ENCODE data around the gene GEMIN8. TPM values are rescaled to one million over a fixed set of nuclear protein-coding genes. Genes with fewer than 3 reads are reported as not detected.

The GEMIN8 gene
- total RNA-seq, 1 experiment from 2014 or later: 11.3 TPM

- H3K79me2 ChIP-seq (ENCODE audit: insufficient read depth, low read length): no peaks in the 10 kb centered on the region
- H3K27ac ChIP-seq (ENCODE audit: low read depth, low read length): no peak overlapping the region
- RAD21 ChIA-PET (ENCODE audit: low non-redundant PET in 1 of 2, low total read pairs in 2 of 2, uncharacterized antibody in 2 of 2, unreplicated experiment in 2 of 2): no interaction called here
- H3K9me3 ChIP-seq (ENCODE audit: control insufficient read depth in 1 of 2, insufficient read depth in 1 of 2, low read depth in 1 of 2, low read length in 2 of 2): no peaks in the 10 kb centered on the region
- no peak overlapping the region for H3K4me3 ChIP-seq (replicated peaks in 1 of 2; ENCODE audit: low read depth in 1 of 2, low read length in 2 of 2)
- ATAC-seq (no peak), DNase-seq (ENCODE audit: low read depth, low spot score) (no peak)
- no peaks in the 10 kb centered on the region for H3K4me1 ChIP-seq (ENCODE audit: control insufficient read depth in 1 of 2, insufficient read depth in 2 of 2, low read length in 2 of 2)
- no peak for TF ChIP-seq SP1 (IDR thresholded peaks at IDR 0.05; ENCODE audit: low read depth)
- TF ChIP-seq, protein P1, sequence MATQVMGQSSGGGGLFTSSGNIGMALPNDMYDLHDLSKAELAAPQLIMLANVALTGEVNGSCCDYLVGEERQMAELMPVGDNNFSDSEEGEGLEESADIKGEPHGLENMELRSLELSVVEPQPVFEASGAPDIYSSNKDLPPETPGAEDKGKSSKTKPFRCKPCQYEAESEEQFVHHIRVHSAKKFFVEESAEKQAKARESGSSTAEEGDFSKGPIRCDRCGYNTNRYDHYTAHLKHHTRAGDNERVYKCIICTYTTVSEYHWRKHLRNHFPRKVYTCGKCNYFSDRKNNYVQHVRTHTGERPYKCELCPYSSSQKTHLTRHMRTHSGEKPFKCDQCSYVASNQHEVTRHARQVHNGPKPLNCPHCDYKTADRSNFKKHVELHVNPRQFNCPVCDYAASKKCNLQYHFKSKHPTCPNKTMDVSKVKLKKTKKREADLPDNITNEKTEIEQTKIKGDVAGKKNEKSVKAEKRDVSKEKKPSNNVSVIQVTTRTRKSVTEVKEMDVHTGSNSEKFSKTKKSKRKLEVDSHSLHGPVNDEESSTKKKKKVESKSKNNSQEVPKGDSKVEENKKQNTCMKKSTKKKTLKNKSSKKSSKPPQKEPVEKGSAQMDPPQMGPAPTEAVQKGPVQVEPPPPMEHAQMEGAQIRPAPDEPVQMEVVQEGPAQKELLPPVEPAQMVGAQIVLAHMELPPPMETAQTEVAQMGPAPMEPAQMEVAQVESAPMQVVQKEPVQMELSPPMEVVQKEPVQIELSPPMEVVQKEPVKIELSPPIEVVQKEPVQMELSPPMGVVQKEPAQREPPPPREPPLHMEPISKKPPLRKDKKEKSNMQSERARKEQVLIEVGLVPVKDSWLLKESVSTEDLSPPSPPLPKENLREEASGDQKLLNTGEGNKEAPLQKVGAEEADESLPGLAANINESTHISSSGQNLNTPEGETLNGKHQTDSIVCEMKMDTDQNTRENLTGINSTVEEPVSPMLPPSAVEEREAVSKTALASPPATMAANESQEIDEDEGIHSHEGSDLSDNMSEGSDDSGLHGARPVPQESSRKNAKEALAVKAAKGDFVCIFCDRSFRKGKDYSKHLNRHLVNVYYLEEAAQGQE (IDR thresholded peaks at IDR 0.05; ENCODE audit: low read depth): no peak
- no peak for TF ChIP-seq MAX (IDR thresholded peaks at IDR 0.05)
- no peak for TF ChIP-seq CEBPB (IDR thresholded peaks at IDR 0.05; ENCODE audit: low read depth)
- TF ChIP-seq EZH2 (IDR thresholded peaks at IDR 0.05): no peak
- TF ChIP-seq ZNF274 (IDR thresholded peaks at IDR 0.05; ENCODE audit: low read depth, low read length): no peak
- TF ChIP-seq, protein P2, sequence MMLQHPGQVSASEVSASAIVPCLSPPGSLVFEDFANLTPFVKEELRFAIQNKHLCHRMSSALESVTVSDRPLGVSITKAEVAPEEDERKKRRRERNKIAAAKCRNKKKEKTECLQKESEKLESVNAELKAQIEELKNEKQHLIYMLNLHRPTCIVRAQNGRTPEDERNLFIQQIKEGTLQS (IDR thresholded peaks at IDR 0.05): no peak
- H4K20me1 ChIP-seq (ENCODE audit: insufficient read depth): no peaks in the 10 kb centered on the region
- H3K9me2 ChIP-seq (ENCODE audit: insufficient read depth): no peaks in the 10 kb centered on the region
- intact Hi-C loops (cut with micrococcal nuclease): no loop called here
- CTCF ChIA-PET: no interaction called here
- no peak overlapping the region for H3K9ac ChIP-seq (ENCODE audit: low read length)
- H3K4me2 ChIP-seq (ENCODE audit: low read length): no peak overlapping the region
- no peaks in the 10 kb centered on the region for H3K27me3 ChIP-seq (ENCODE audit: insufficient read depth, low read length)
- BruUV-seq (replicated peaks): no TSS peak
- no peak overlapping the region for H2AFZ ChIP-seq (ENCODE audit: low read depth, low read length, poor library complexity, severe bottlenecking)
- H3K36me3 ChIP-seq (ENCODE audit: control insufficient read depth in 1 of 2, insufficient read depth in 2 of 2, low read length in 2 of 2): no peaks in the 10 kb centered on the region
- POLR2A ChIA-PET: no interaction called here
Measured at GRCh38 chrX:14013054-14013453, 16.6 kb downstream of the GEMIN8 start.

Measured in HCT116 (cell line).